Stimulated activated naive CD4-positive, alpha-beta T cell treated with Interleukin-2 at 50 U/mL for 16 hours (primary cell): ENCODE measurements around the gene LRRC72.

Source experiments
- DNase-seq: peaks from one replicate; lab custom pipeline; 2025; lab: John Stamatoyannopoulos, UW

Gene LRRC72

GRCh38 chr7:16626388-16626787, 99.8 kb downstream of the LRRC72 start:
- no peak for DNase-seq

- DNase-seq = no peak
Observed at GRCh38 chr7:16627236-16627635, 100.6 kb downstream of the LRRC72 start.

DNA sequence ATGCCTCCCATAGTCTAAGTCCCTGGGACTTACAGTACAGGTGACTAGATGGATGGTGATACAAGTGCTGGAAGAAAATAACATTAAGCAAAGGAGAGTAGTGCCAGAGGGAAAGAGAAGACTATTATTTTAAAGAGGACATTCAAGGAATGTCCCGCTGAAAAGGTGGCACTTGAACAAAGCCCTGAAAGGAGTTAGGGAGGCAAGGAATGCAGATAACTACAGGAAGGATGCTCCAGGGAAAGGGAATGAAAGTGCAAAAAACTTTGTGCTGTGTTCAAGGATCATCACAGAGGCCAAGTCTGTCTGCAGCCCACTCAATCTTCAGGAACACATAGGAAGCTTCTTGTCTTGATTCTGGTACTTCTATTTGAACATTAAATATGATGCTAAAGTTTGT, 104.0 kb downstream of the LRRC72 start:
- no peak for DNase-seq
